Activated naive CD4-positive, alpha-beta T cell treated with anti-CD3 and anti-CD28 coated beads, Interleukin-2, amount 50 U/mL, for 24 hours (primary cell): ENCODE data around the gene CPVL.

ENCODE experiments used
- H3K27ac Mint-ChIP-seq: one replicate; pipeline ENCODE4 v1.8.0; 2021; ENCODE audit warnings: mild to moderate bottlenecking, mixed read lengths
- H3K27me3 Mint-ChIP-seq: one replicate; pipeline ENCODE4 v1.8.0; 2021; ENCODE audit warnings: mixed read lengths
- H3K36me3 Mint-ChIP-seq: one replicate; pipeline ENCODE4 v1.8.0; 2021; ENCODE audit warnings: mixed read lengths
- H3K4me1 Mint-ChIP-seq: one replicate; pipeline ENCODE4 v1.8.0; 2021; ENCODE audit warnings: mixed read lengths
- H3K4me3 Mint-ChIP-seq: one replicate; pipeline ENCODE4 v1.8.0; 2021; ENCODE audit warnings: mild to moderate bottlenecking, mixed read lengths
- H3K9me3 Mint-ChIP-seq: one replicate; pipeline ENCODE4 v1.8.0; 2021; ENCODE audit warnings: mixed read lengths

The CPVL gene

DNA sequence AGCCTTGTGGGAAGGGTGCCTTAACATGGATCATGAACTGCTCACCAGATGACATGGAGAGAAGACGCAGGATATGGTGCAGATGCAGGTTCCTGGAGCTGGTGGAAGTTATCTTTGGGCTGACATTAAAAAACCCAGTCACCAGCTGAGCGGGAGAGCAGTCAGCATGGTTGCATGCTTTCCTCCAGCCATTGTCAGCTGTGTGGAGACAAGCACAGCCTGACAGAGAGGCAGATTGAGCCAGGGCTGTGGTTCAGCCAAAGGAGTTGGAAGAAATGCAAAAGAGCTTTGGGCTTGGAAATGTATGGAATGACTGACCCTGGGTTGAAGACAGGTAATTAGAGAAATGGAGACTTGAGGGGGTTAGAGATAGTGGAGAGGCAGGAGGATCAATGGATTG is 79.7 kb downstream of the CPVL start:
- peaks cover 2% of the 10 kb centered on the region for H3K27me3 Mint-ChIP-seq
- no peaks in the 10 kb centered on the region for H3K4me1 Mint-ChIP-seq
- H3K36me3 Mint-ChIP-seq: no peaks in the 10 kb centered on the region
- no peak overlapping the region for H3K27ac Mint-ChIP-seq
- H3K9me3 Mint-ChIP-seq: no peaks in the 10 kb centered on the region
- no peak overlapping the region for H3K4me3 Mint-ChIP-seq

GRCh38 chr7:29065181-29065857 is 81.0 kb downstream of the CPVL start:
- Mint-ChIP-seq H3K27ac (no peak overlapping the region), H3K36me3 (no peaks in the 10 kb centered on the region), H3K27me3 (peaks cover 3% of the 10 kb centered on the region), H3K4me1 (no peaks in the 10 kb centered on the region), H3K4me3 (no peak overlapping the region), H3K9me3 (no peaks in the 10 kb centered on the region)

GRCh38 chr7:29063872-29064271 is 82.5 kb downstream of the CPVL start:
- no peaks in the 10 kb centered on the region for H3K4me1 Mint-ChIP-seq
- peaks cover 2% of the 10 kb centered on the region for H3K36me3 Mint-ChIP-seq
- H3K9me3 Mint-ChIP-seq: peaks cover 5% of the 10 kb centered on the region
- peaks cover 5% of the 10 kb centered on the region for H3K27me3 Mint-ChIP-seq
- no peak overlapping the region for H3K27ac Mint-ChIP-seq
- no peak overlapping the region for H3K4me3 Mint-ChIP-seq

- Mint-ChIP-seq H3K9me3 (peaks cover 11% of the 10 kb centered on the region), H3K36me3 (peaks cover 5% of the 10 kb centered on the region), H3K27me3 (peaks cover 5% of the 10 kb centered on the region), H3K4me1 (no peaks in the 10 kb centered on the region), H3K4me3 (no peak overlapping the region), H3K27ac (no peak overlapping the region)
These were observed 83.1 kb downstream of the CPVL start for GRCh38 chr7:29063236-29063635.

DNA sequence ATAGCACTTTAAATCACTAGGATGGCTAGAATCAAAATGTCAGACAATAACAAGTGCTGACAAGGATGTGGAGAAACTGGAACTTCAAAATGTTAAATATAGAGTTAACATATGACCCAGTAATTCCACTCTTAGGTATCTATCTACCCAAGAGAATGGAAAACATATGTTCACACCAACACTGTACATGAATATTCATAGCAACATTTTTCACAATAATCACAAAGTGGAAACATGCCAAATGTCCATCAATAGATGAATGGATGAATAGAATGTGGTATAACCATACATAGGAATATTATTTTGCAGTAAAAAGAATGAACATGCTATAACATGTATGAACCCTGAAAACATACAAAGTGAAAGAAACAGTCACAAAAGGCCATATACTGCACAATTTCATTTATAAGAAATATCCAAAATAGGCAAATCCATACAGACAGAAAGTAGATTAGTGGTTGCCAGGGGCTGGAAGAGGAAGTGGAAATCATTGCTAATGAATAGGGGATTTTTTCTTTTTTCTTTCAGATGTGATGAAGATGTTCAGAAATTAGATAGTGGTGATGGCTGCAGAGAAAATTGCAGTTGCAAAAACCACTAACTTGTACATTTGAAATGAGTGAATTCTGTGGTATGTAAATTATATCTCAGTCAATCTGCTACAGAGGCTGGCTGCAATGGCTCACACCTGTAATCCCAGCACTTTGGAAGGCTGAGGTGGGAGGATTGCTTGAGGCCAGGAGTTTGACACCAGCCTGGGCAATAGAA is 93.0 kb downstream of the CPVL start:
- H3K27me3 Mint-ChIP-seq: no peaks in the 10 kb centered on the region
- no peak overlapping the region for H3K4me3 Mint-ChIP-seq
- no peaks in the 10 kb centered on the region for H3K4me1 Mint-ChIP-seq
- H3K27ac Mint-ChIP-seq: no peak overlapping the region
- no peaks in the 10 kb centered on the region for H3K36me3 Mint-ChIP-seq
- peaks cover 12% of the 10 kb centered on the region for H3K9me3 Mint-ChIP-seq

GRCh38 chr7:29046978-29047377 is 99.4 kb downstream of the CPVL start:
- Mint-ChIP-seq H3K9me3 (no peaks in the 10 kb centered on the region), H3K4me1 (no peaks in the 10 kb centered on the region), H3K27ac (no peak overlapping the region), H3K4me3 (no peak overlapping the region), H3K36me3 (no peaks in the 10 kb centered on the region), H3K27me3 (peaks cover 4% of the 10 kb centered on the region)

DNA sequence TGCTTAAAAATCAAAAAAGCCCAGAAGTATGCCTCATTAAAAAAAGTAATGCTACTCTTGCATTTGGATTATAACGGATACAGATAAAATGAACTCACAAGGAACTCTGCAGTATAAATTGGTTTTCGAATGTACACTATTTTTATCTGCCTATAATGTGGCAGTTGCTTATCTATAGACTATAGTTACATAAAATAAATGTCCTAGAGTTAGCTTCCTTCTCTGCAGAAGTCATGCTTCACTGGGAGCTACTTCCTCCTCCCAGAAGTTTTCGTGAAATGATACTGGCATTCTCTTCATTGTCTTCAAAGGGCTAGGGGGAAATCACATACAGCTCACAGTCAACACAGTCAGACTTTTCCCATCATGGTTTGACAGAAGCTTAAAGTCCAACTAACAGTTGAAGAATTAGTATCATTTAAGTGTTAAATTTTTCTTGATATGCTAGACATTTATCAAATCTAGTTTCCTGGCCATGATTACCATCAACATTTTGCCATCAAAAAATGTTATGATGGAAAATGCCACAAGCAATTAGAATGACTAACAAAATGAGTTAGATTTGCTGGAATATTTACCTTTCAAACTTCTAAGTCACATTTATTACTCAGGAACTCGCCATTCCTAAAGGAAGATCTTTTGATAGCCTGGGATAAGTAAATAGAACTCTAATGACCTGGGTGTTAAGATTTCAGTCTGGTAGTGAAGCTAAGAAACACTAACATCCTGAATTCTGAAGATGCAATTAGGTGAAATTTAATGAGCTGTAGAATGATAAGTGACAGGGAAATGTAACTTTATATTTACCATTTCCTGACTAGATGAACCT is 100.9 kb downstream of the CPVL start:
- H3K9me3 Mint-ChIP-seq: no peaks in the 10 kb centered on the region
- H3K4me3 Mint-ChIP-seq: no peak overlapping the region
- H3K4me1 Mint-ChIP-seq: no peaks in the 10 kb centered on the region
- H3K27ac Mint-ChIP-seq: no peak overlapping the region
- H3K27me3 Mint-ChIP-seq: peaks cover 4% of the 10 kb centered on the region
- H3K36me3 Mint-ChIP-seq: no peaks in the 10 kb centered on the region

GRCh38 chr7:29044554-29044953 is 101.8 kb downstream of the CPVL start:
- peaks cover 4% of the 10 kb centered on the region for H3K27me3 Mint-ChIP-seq
- no peak overlapping the region for H3K27ac Mint-ChIP-seq
- H3K9me3 Mint-ChIP-seq: no peaks in the 10 kb centered on the region
- H3K4me1 Mint-ChIP-seq: no peaks in the 10 kb centered on the region
- H3K4me3 Mint-ChIP-seq: no peak overlapping the region
- no peaks in the 10 kb centered on the region for H3K36me3 Mint-ChIP-seq

- Mint-ChIP-seq H3K4me1 (no peaks in the 10 kb centered on the region), H3K4me3 (no peak overlapping the region), H3K27me3 (peaks cover 4% of the 10 kb centered on the region), H3K36me3 (no peaks in the 10 kb centered on the region), H3K9me3 (no peaks in the 10 kb centered on the region), H3K27ac (no peak overlapping the region)
These were observed 102.8 kb downstream of the CPVL start for GRCh38 chr7:29043576-29043975.

DNA sequence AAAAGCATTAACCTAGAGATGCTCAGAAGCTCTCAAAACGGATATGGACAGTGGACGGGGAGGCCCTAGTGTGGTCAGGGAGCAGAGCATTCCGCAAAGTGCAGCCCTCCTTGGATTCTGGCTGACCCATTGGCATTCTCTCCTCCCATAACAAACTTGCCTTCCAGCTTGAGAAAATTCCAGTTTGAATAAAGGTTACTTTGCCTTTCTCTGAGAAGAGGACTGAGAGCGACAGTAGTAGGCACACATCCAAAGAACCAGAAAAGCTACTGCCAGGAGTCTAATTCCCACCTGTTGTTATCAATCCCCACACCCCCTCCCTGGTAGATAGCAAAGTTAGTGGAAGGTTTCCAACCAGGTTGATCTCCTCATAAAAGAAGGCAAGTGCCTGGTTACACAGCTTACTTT is 103.5 kb downstream of the CPVL start:
- H3K36me3 Mint-ChIP-seq: no peaks in the 10 kb centered on the region
- no peak overlapping the region for H3K4me3 Mint-ChIP-seq
- H3K4me1 Mint-ChIP-seq: no peaks in the 10 kb centered on the region
- H3K9me3 Mint-ChIP-seq: no peaks in the 10 kb centered on the region
- no peak overlapping the region for H3K27ac Mint-ChIP-seq
- H3K27me3 Mint-ChIP-seq: peaks cover 4% of the 10 kb centered on the region

- Mint-ChIP-seq H3K4me1 (no peaks in the 10 kb centered on the region), H3K4me3 (no peak overlapping the region)
These were observed 104.3 kb downstream of the CPVL start for GRCh38 chr7:29041991-29042390.

DNA sequence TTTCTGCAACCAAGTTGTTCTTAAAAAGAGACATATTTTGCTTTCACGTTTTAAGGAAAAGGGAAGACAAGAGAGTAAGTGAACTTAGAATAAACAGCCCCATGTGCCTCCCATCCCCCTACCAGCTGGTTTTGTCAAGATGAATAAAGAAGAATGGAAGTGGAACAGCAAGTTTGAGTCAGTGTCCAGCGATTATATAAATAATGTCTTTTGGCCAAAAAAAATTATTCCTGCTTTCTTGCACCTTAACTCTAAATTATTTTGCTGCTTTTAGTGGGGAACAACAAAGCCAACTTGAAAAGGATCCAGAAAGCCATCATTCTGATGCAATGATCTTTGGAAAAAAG is 105.8 kb downstream of the CPVL start:
- Mint-ChIP-seq H3K27me3 (peaks cover 3% of the 10 kb centered on the region), H3K36me3 (no peaks in the 10 kb centered on the region), H3K4me3 (no peak overlapping the region), H3K27ac (no peak overlapping the region), H3K4me1 (no peaks in the 10 kb centered on the region), H3K9me3 (no peaks in the 10 kb centered on the region)

More at GRCh38 chr7:29041991-29042390, 104.3 kb downstream of the CPVL start:
- Mint-ChIP-seq H3K9me3 (no peaks in the 10 kb centered on the region), H3K27me3 (peaks cover 4% of the 10 kb centered on the region), H3K27ac (no peak overlapping the region), H3K36me3 (no peaks in the 10 kb centered on the region)

DNA sequence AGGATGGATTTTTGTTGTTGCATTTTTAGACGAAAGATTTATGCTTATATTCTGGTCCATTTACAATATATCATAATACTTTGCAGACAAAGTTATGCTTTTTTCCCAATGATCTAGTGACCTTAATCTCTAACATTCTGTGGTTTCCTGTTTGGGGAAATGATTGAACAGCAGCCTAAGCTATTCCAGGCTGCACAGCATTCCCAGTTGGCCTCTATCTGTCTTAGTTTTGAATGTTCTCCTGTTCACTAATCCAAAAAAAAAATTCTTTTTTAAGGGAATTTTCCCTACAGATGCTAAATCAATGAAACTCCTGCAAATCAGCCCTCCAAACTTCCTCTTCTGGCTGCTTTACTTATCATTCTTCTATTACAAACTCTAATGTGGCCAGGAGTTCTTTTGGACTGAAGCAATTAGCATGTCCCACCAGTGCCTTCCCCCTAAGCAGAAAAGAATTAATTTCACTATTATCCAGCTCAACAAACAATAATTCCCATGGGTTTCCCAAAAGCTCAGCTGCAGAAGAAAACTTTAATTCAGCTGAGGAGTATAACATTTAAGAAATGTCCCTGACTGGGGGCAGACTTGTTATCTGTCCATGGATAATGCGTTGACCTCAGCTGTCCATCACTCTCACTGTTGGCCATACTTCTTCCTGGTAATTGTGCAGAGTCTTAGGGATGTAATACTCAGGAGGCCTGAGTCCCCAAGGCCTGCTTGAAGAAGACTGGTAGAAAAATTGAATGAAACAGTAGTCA is 106.3 kb downstream of the CPVL start:
- H3K27ac Mint-ChIP-seq: no peak overlapping the region
- no peaks in the 10 kb centered on the region for H3K4me1 Mint-ChIP-seq
- no peak overlapping the region for H3K4me3 Mint-ChIP-seq

DNA sequence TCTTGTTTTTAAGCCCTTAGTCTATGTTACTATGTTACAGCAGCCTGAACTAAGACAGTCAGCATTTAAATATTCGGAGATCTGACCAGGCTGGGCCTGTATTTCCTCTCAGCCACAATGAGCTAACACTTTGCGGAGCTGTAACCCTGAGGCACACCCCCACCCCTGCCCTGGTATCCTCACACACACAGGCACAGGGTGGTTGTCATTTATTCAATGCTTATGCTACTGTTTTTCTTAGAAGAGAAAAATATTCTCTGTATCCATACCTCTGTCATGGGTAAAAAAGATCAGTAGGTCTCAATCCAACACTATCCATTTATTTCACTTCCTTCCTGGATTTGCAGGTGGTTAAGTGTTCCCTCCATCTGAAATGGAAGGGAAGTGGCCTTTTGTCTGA is 107.9 kb downstream of the CPVL start:
- Mint-ChIP-seq H3K4me1 (no peaks in the 10 kb centered on the region), H3K9me3 (no peaks in the 10 kb centered on the region), H3K27ac (no peak overlapping the region), H3K36me3 (no peaks in the 10 kb centered on the region), H3K4me3 (no peak overlapping the region), H3K27me3 (peaks cover 2% of the 10 kb centered on the region)

More for the DNA sequence above, 106.3 kb downstream of the CPVL start:
- no peaks in the 10 kb centered on the region for H3K9me3 Mint-ChIP-seq
- H3K27me3 Mint-ChIP-seq: peaks cover 3% of the 10 kb centered on the region
- no peaks in the 10 kb centered on the region for H3K36me3 Mint-ChIP-seq

DNA sequence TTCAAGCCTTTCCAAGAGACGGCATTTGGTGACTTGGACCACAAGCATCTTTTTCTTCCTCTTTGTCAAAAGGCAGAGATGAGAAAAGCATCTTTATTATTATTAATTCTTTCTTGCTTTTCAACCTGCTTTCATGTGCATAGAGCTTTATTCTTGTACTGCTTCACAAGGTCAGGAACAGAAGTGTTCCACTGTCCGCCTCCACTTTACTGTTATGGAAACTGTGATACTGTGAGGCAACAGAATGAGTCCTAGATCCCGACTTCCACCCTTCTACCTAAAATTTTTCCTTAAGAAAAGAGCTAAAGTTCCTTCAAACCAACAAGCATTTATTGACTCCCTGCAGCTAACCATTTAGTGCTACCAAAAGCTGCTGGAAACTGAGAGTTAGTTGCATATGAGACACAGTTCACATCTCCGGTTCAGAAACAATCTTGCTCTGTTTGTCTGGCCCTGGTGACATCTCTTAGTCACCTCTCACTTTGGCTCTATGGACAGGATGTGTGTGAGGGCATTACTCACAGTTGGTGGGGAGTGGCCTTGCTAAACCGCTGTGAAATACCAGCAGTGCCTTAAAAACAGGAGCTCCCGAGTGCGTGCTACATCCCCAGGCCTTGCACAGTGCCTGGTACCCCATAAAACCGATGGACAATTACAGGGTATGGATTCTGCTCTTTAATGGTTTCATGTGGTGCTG is 111.1 kb downstream of the CPVL start:
- H3K4me1 Mint-ChIP-seq: no peaks in the 10 kb centered on the region
- H3K27me3 Mint-ChIP-seq: no peaks in the 10 kb centered on the region
- H3K4me3 Mint-ChIP-seq: no peak overlapping the region
- H3K9me3 Mint-ChIP-seq: no peaks in the 10 kb centered on the region
- no peak overlapping the region for H3K27ac Mint-ChIP-seq
- no peaks in the 10 kb centered on the region for H3K36me3 Mint-ChIP-seq
